Measurements from ENCODE around the gene ZNF296.

- TF ChIP-seq YY1 (IDR thresholded peaks at IDR 0.05; ENCODE audit: insufficient read depth, insufficient replicate concordance, low read depth, low read length) (no peak), ZSCAN29 (CRISPR knock-in tag; conservative IDR thresholded peaks at IDR 0.05) (no peak), TCF7L2 (IDR thresholded peaks at IDR 0.05; ENCODE audit: low read depth, low read length) (no peak), GATAD2A (CRISPR knock-in tag; IDR thresholded peaks at IDR 0.05) (no peak), POLR2A (IDR thresholded peaks at IDR 0.05; ENCODE audit: insufficient read depth in 1 of 2, low read depth in 2 of 2, low read length in 2 of 2) (no peak), REST (IDR thresholded peaks at IDR 0.05; ENCODE audit: borderline replicate concordance in 1 of 2, low read depth in 1 of 2, low read length in 2 of 2) (no peak), EZH2 (conservative IDR thresholded peaks at IDR 0.05; ENCODE audit: low read depth, low read length) (no peak), SYNCRIP (IDR thresholded peaks at IDR 0.05; ENCODE audit: insufficient read depth, low read depth, low read length) (no peak)
These were observed 34.6 kb upstream of the ZNF296 start for GRCh38 chr19:45110851-45111266.
